WTC11 (cell line): ENCODE results near the gene ARHGAP32. TPM values are rescaled to one million over a fixed set of nuclear protein-coding genes. Genes with fewer than 3 reads are reported as not detected.

ENCODE experiments used
- ATAC-seq: fragments of 200-7000 bp; cut with Tn5 transposase; 2 replicates; pipeline ENCODE4 v1.10.0; 2021; ENCODE audit warnings: mild to moderate bottlenecking, moderate library complexity
- CTCF ChIA-PET: fragments of 300-600 bp; sonication (Branson Sonifier 250); formaldehyde crosslinking; loops from one replicate; lab custom pipeline; 2021; ENCODE audit warnings: antibody characterized with exemption; lab: Charles Lee
- POLR2A ChIA-PET: fragments of 350-600 bp; sonication (Branson Sonifier 250); formaldehyde crosslinking; loops from one replicate; lab custom pipeline; 2021; ENCODE audit warnings: antibody characterized with exemption; lab: Charles Lee
- DNase-seq: peaks from one replicate; pipeline ENCODE4 v3.0.0; 2021; ENCODE audit warnings: low spot score
- H3K27ac Mint-ChIP-seq: 2 replicates; pipeline ENCODE4 v1.8.0; 2021; ENCODE audit warnings: mixed read lengths
- H3K27me3 Mint-ChIP-seq: 2 replicates; pipeline ENCODE4 v1.8.0; 2021; ENCODE audit warnings: low read depth, mild to moderate bottlenecking, moderate library complexity, mixed read lengths
- H3K36me3 Mint-ChIP-seq: 2 replicates; pipeline ENCODE4 v1.8.0; 2021; ENCODE audit warnings: mixed read lengths
- H3K4me1 Mint-ChIP-seq: 2 replicates; pipeline ENCODE4 v1.8.0; 2022; ENCODE audit warnings: mixed read lengths
- H3K4me3 Mint-ChIP-seq: 2 replicates; pipeline ENCODE4 v1.8.0; 2021; ENCODE audit warnings: mild to moderate bottlenecking, moderate library complexity, mixed read lengths
- H3K9me3 Mint-ChIP-seq: 2 replicates; pipeline ENCODE4 v1.8.0; 2021; ENCODE audit warnings: mixed read lengths
- CBFB ChIP-seq: sonication (generic); formaldehyde crosslinking; IDR thresholded peaks from 2 replicates; pipeline ENCODE4 v1.8.1; 2022; ENCODE audit warnings: mild to moderate bottlenecking, low read depth, missing genetic modification reagents
- CREM ChIP-seq: sonication (generic); formaldehyde crosslinking; IDR thresholded peaks from 2 replicates; pipeline ENCODE4 v1.8.1; 2022; ENCODE audit warnings: mild to moderate bottlenecking, missing genetic modification reagents, moderate library complexity
- FOXK1 ChIP-seq: sonication (generic); formaldehyde crosslinking; IDR thresholded peaks from 2 replicates; pipeline ENCODE4 v1.8.0; 2022; ENCODE audit warnings: mild to moderate bottlenecking, moderate library complexity, missing genetic modification reagents
- GABPB1 ChIP-seq: sonication (generic); formaldehyde crosslinking; IDR thresholded peaks from 2 replicates; pipeline ENCODE4 v1.8.1; 2023; ENCODE audit warnings: mild to moderate bottlenecking, missing genetic modification reagents
- GTF2I ChIP-seq: fragments of 250-450 bp; sonication (Bioruptor Pico); conservative IDR thresholded peaks from 2 replicates; pipeline ENCODE4 v1.4.0; 2021; ENCODE audit warnings: mild to moderate bottlenecking
- NFYB ChIP-seq: sonication (generic); formaldehyde crosslinking; conservative IDR thresholded peaks from 2 replicates; pipeline ENCODE4 v1.8.0; 2022; ENCODE audit warnings: low read depth, missing genetic modification reagents
- NR1H2 ChIP-seq: sonication (generic); formaldehyde crosslinking; IDR thresholded peaks from 2 replicates; pipeline ENCODE4 v1.9.0; 2021; ENCODE audit warnings: mild to moderate bottlenecking, moderate library complexity, missing genetic modification reagents
- SP1 ChIP-seq: sonication (generic); formaldehyde crosslinking; conservative IDR thresholded peaks from 2 replicates; pipeline ENCODE4 v1.8.1; 2022; ENCODE audit warnings: missing genetic modification reagents
- ZNF121 ChIP-seq: sonication (generic); formaldehyde crosslinking; IDR thresholded peaks from 2 replicates; pipeline ENCODE4 v1.8.0; 2023; ENCODE audit warnings: missing genetic modification reagents
- ZNF263 ChIP-seq: sonication (generic); formaldehyde crosslinking; IDR thresholded peaks from 2 replicates; pipeline ENCODE4 v1.8.1; 2022; ENCODE audit warnings: low read depth, mild to moderate bottlenecking, moderate library complexity, missing genetic modification reagents
- total RNA-seq: library from RNA; stranded (reverse); gene quantifications from 3 replicates; pipeline ENCODE4 v1.2.3, GENCODE V29; 2021
- TF ChIP-seq, protein P1 (sequence below): sonication (generic); formaldehyde crosslinking; IDR thresholded peaks from 2 replicates; pipeline ENCODE4 v1.8.1; 2023; ENCODE audit warnings: mild to moderate bottlenecking, missing genetic modification reagents
- TF ChIP-seq, protein P2 (sequence below): sonication (generic); formaldehyde crosslinking; IDR thresholded peaks from 2 replicates; pipeline ENCODE4 v1.8.1; 2022; ENCODE audit warnings: low read depth, missing genetic modification reagents, borderline replicate concordance
- TF ChIP-seq, protein P3 (sequence below): fragments of 250-450 bp; sonication (Bioruptor Pico); IDR thresholded peaks from 2 replicates; pipeline ENCODE4 v1.9.0; 2021; ENCODE audit warnings: mild to moderate bottlenecking
- TF ChIP-seq, protein P4 (sequence below): sonication (generic); formaldehyde crosslinking; IDR thresholded peaks from 2 replicates; pipeline ENCODE4 v1.8.0; 2023; ENCODE audit warnings: mild to moderate bottlenecking, missing genetic modification reagents
- TF ChIP-seq, protein P5 (sequence below): sonication (generic); formaldehyde crosslinking; IDR thresholded peaks from 2 replicates; pipeline ENCODE4 v1.8.1; 2023; ENCODE audit warnings: mild to moderate bottlenecking, missing genetic modification reagents, borderline replicate concordance

Gene ARHGAP32
- total RNA-seq, 1 experiment from 2014 or later, result 25.6 TPM

DNA sequence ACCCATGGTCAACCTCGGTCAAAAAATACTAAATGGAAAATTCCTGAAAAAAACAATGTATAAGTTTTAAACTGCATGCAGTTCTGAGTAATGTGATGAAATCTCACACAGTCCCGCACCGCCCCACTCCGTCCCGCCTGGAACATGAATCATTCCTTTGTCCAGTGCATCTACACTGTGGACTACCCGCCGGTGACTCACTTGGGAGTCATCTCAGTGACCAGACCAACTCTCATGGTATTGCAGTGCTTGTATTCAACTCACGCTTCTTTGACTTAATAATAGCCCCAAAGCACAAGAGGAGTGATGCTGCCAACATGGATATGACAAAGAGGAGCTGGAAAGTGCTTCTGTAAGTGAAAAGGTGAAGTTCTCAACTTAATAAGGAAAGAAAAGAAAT is 48.8 kb downstream of the ARHGAP32 start:
- CTCF ChIA-PET, result no interaction called here
- H3K27me3 Mint-ChIP-seq, result no peaks in the 10 kb centered on the region
- H3K4me3 Mint-ChIP-seq, result no peak overlapping the region
- H3K36me3 Mint-ChIP-seq, result no peaks in the 10 kb centered on the region
- DNase-seq (no peak), ATAC-seq (no peak)
- H3K9me3 Mint-ChIP-seq, result peaks cover 10% of the 10 kb centered on the region
- TF ChIP-seq GABPB1 (peak; percentile 91), FOXK1 (CRISPR knock-in tag) (no peak)
- TF ChIP-seq, all 79 proteins: peak for 1
- POLR2A ChIA-PET, result no interaction called here
- peaks cover 40% of the 10 kb centered on the region for H3K4me1 Mint-ChIP-seq
- peak overlapping the region; percentile 10; the same call in 1 of the 2 replicates for H3K27ac Mint-ChIP-seq

DNA sequence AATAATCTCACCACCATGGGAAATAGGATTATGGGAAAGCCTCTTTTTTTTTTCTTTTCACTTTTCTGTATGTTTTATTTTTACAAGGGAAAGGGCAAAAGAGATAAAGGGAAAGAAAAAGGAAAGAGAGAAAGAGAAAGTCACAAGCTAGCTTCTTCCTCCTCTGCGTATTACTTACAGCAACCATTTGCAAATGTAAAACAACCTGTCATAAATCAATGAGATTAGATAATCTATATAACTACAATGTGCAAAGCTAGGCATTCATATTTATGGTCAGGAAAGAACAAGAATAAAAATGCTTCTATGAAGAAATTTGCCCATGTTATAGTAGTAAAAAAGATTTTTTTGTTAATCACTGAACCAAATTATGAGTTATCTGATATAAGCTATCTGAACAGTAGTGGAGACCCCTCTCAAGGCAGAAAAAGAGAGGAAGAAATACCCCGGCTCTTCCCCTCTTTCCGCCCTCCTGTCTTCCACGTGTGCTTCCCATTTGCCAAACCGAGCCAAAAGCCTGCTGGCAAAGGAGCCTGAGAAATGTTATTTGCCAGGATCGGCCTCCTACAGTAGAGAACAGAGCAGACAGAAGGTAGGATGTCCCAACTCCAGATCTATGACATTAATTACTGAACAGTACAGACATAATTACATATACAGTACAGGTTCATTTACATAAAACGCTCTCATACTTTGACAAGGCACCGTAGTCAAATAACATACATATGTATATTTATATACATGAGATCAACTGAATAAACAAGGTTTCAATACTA is 50.2 kb downstream of the ARHGAP32 start:
- ChIA-PET POLR2A (no interaction called here), CTCF (no interaction called here)
- DNase-seq, result no peak
- Mint-ChIP-seq H3K36me3 (no peaks in the 10 kb centered on the region), H3K4me3 (no peak overlapping the region), H3K27me3 (no peaks in the 10 kb centered on the region), H3K4me1 (peaks cover 31% of the 10 kb centered on the region), H3K9me3 (peaks cover 4% of the 10 kb centered on the region; the same call in 1 of the 2 replicates), H3K27ac (no peak overlapping the region)
- TF ChIP-seq, protein P1, sequence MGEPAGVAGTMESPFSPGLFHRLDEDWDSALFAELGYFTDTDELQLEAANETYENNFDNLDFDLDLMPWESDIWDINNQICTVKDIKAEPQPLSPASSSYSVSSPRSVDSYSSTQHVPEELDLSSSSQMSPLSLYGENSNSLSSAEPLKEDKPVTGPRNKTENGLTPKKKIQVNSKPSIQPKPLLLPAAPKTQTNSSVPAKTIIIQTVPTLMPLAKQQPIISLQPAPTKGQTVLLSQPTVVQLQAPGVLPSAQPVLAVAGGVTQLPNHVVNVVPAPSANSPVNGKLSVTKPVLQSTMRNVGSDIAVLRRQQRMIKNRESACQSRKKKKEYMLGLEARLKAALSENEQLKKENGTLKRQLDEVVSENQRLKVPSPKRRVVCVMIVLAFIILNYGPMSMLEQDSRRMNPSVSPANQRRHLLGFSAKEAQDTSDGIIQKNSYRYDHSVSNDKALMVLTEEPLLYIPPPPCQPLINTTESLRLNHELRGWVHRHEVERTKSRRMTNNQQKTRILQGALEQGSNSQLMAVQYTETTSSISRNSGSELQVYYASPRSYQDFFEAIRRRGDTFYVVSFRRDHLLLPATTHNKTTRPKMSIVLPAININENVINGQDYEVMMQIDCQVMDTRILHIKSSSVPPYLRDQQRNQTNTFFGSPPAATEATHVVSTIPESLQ (CRISPR knock-in tag), result no peak
- TF ChIP-seq, protein P2, sequence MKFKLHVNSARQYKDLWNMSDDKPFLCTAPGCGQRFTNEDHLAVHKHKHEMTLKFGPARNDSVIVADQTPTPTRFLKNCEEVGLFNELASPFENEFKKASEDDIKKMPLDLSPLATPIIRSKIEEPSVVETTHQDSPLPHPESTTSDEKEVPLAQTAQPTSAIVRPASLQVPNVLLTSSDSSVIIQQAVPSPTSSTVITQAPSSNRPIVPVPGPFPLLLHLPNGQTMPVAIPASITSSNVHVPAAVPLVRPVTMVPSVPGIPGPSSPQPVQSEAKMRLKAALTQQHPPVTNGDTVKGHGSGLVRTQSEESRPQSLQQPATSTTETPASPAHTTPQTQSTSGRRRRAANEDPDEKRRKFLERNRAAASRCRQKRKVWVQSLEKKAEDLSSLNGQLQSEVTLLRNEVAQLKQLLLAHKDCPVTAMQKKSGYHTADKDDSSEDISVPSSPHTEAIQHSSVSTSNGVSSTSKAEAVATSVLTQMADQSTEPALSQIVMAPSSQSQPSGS (CRISPR knock-in tag), result no peak
- ATAC-seq, result no peak

DNA sequence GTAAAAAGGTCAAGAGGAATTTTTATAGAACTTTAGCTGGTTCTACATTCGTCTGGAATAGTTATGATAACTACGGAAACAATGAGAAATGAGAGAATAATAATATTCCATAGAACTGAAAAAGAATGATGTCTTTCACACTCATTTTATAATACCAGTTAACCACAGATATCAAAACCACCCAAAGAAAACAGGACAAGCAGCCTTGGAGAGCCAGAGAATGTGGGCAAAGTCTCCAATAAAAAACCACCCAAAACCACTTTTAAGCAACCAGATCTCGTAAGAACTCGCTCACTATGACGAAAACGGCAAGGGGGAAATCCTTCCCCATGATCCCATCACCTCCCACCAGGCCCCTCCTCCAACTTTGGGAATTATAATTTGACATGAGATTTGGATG is 60.8 kb downstream of the ARHGAP32 start:
- peaks cover 11% of the 10 kb centered on the region for H3K36me3 Mint-ChIP-seq
- ATAC-seq (no peak), DNase-seq (no peak)
- TF ChIP-seq NFYB (CRISPR knock-in tag) (no peak), ZNF263 (no peak), FOXK1 (CRISPR knock-in tag) (no peak), GTF2I (CRISPR knock-in tag) (no peak), SP1 (CRISPR knock-in tag) (no peak), CREM (no peak), CBFB (CRISPR knock-in tag) (no peak), ZNF121 (CRISPR knock-in tag) (no peak), NR1H2 (CRISPR knock-in tag) (no peak), GABPB1 (no peak)
- TF ChIP-seq, protein P3, sequence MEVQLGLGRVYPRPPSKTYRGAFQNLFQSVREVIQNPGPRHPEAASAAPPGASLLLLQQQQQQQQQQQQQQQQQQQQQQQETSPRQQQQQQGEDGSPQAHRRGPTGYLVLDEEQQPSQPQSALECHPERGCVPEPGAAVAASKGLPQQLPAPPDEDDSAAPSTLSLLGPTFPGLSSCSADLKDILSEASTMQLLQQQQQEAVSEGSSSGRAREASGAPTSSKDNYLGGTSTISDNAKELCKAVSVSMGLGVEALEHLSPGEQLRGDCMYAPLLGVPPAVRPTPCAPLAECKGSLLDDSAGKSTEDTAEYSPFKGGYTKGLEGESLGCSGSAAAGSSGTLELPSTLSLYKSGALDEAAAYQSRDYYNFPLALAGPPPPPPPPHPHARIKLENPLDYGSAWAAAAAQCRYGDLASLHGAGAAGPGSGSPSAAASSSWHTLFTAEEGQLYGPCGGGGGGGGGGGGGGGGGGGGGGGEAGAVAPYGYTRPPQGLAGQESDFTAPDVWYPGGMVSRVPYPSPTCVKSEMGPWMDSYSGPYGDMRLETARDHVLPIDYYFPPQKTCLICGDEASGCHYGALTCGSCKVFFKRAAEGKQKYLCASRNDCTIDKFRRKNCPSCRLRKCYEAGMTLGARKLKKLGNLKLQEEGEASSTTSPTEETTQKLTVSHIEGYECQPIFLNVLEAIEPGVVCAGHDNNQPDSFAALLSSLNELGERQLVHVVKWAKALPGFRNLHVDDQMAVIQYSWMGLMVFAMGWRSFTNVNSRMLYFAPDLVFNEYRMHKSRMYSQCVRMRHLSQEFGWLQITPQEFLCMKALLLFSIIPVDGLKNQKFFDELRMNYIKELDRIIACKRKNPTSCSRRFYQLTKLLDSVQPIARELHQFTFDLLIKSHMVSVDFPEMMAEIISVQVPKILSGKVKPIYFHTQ (CRISPR knock-in tag), result no peak
- TF ChIP-seq, protein P4, sequence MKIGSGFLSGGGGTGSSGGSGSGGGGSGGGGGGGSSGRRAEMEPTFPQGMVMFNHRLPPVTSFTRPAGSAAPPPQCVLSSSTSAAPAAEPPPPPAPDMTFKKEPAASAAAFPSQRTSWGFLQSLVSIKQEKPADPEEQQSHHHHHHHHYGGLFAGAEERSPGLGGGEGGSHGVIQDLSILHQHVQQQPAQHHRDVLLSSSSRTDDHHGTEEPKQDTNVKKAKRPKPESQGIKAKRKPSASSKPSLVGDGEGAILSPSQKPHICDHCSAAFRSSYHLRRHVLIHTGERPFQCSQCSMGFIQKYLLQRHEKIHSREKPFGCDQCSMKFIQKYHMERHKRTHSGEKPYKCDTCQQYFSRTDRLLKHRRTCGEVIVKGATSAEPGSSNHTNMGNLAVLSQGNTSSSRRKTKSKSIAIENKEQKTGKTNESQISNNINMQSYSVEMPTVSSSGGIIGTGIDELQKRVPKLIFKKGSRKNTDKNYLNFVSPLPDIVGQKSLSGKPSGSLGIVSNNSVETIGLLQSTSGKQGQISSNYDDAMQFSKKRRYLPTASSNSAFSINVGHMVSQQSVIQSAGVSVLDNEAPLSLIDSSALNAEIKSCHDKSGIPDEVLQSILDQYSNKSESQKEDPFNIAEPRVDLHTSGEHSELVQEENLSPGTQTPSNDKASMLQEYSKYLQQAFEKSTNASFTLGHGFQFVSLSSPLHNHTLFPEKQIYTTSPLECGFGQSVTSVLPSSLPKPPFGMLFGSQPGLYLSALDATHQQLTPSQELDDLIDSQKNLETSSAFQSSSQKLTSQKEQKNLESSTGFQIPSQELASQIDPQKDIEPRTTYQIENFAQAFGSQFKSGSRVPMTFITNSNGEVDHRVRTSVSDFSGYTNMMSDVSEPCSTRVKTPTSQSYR (CRISPR knock-in tag), result no peak
- TF ChIP-seq, protein P5, sequence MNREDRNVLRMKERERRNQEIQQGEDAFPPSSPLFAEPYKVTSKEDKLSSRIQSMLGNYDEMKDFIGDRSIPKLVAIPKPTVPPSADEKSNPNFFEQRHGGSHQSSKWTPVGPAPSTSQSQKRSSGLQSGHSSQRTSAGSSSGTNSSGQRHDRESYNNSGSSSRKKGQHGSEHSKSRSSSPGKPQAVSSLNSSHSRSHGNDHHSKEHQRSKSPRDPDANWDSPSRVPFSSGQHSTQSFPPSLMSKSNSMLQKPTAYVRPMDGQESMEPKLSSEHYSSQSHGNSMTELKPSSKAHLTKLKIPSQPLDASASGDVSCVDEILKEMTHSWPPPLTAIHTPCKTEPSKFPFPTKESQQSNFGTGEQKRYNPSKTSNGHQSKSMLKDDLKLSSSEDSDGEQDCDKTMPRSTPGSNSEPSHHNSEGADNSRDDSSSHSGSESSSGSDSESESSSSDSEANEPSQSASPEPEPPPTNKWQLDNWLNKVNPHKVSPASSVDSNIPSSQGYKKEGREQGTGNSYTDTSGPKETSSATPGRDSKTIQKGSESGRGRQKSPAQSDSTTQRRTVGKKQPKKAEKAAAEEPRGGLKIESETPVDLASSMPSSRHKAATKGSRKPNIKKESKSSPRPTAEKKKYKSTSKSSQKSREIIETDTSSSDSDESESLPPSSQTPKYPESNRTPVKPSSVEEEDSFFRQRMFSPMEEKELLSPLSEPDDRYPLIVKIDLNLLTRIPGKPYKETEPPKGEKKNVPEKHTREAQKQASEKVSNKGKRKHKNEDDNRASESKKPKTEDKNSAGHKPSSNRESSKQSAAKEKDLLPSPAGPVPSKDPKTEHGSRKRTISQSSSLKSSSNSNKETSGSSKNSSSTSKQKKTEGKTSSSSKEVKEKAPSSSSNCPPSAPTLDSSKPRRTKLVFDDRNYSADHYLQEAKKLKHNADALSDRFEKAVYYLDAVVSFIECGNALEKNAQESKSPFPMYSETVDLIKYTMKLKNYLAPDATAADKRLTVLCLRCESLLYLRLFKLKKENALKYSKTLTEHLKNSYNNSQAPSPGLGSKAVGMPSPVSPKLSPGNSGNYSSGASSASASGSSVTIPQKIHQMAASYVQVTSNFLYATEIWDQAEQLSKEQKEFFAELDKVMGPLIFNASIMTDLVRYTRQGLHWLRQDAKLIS (CRISPR knock-in tag), result no peak
- H3K27ac Mint-ChIP-seq, result no peak overlapping the region
- peaks cover 17% of the 10 kb centered on the region for H3K9me3 Mint-ChIP-seq
- ChIA-PET CTCF (no interaction called here), POLR2A (no interaction called here)
- H3K4me1 Mint-ChIP-seq, result no peaks in the 10 kb centered on the region
- H3K27me3 Mint-ChIP-seq, result no peaks in the 10 kb centered on the region
- no peak overlapping the region for H3K4me3 Mint-ChIP-seq
